Stomach (tissue), 4 donors: ENCODE data around the gene CAMK2A.

ENCODE experiments used
- CTCF ChIP-seq, 7 experiments: fragments of 450-650 bp in 4 of 7; fragments of 200-600 bp in 3 of 7; sonication (generic) in 3 of 7; IDR thresholded peaks; one replicate each; pipeline ENCODE4 v1.5.1; 2016 to 2019; ENCODE audit warnings: antibody characterized with exemption in 7 of 7, control low read depth in 2 of 7, mild to moderate bottlenecking in 1 of 7
- EP300 ChIP-seq: sonication (generic); formaldehyde crosslinking; IDR thresholded peaks from one replicate; pipeline ENCODE4 v1.6.1; 2017; ENCODE audit warnings: antibody characterized with exemption
- POLR2A ChIP-seq, 4 donors: fragments of 450-650 bp; IDR thresholded peaks; one replicate each; pipeline ENCODE4 v1.6.1; 2016; ENCODE audit warnings: antibody characterized with exemption in 4 of 4, control low read depth in 2 of 4, mild to moderate bottlenecking in 1 of 4, moderate library complexity in 1 of 4
- POLR2AphosphoS5 ChIP-seq, 3 donors: sonication (generic); formaldehyde crosslinking; IDR thresholded peaks; one replicate each; pipeline ENCODE4 v1.6.1; 2016; ENCODE audit warnings: antibody characterized with exemption in 3 of 3

- TF ChIP-seq POLR2A (IDR thresholded peaks at IDR 0.05) (no peak), EP300 (no peak), CTCF (IDR thresholded peaks at IDR 0.05) (no peak), POLR2AphosphoS5 (IDR thresholded peaks at IDR 0.05) (no peak)
Observed at GRCh38 chr5:150236981-150237754, 52.4 kb downstream of the CAMK2A start.
